PFSK-1 (cell line): ENCODE data around the gene PKD1L1.

Source experiments
- FOXP2 ChIP-seq: optimal IDR thresholded peaks from 2 replicates; pipeline ENCODE3; 2011; ENCODE audit warnings: borderline replicate concordance, control low read depth, inconsistent platforms; ENCODE audit not compliant: insufficient read depth; ENCODE audit errors: extremely low read length, extremely low read depth
- POLR2AphosphoS5 ChIP-seq: IDR thresholded peaks from 2 replicates; pipeline ENCODE4 v1.6.1; 2012; ENCODE audit warnings: low read depth, mild to moderate bottlenecking, control low read depth, low read length, moderate library complexity
- SIN3A ChIP-seq: IDR thresholded peaks from 2 replicates; pipeline ENCODE4 v1.6.1; 2012; ENCODE audit warnings: mild to moderate bottlenecking, low read length, moderate library complexity, borderline replicate concordance; ENCODE audit not compliant: insufficient read depth
- TAF1 ChIP-seq: IDR thresholded peaks from 2 replicates; pipeline ENCODE4 v1.6.1; 2012; ENCODE audit warnings: low read length, control low read depth, borderline replicate concordance; ENCODE audit not compliant: insufficient read depth
- TF ChIP-seq, protein P1 (sequence below), 2 experiments: IDR thresholded peaks; 2 replicates each; pipeline versions ENCODE4 v1.6.1 to v1.8.0; 2011 to 2012; ENCODE audit warnings: low read depth in 2 of 2, low read length in 2 of 2, control low read depth in 1 of 2, inconsistent platforms in 1 of 2, mild to moderate bottlenecking in 1 of 2, moderate library complexity in 1 of 2; ENCODE audit not compliant: insufficient read depth in 1 of 2

PKD1L1 gene

DNA sequence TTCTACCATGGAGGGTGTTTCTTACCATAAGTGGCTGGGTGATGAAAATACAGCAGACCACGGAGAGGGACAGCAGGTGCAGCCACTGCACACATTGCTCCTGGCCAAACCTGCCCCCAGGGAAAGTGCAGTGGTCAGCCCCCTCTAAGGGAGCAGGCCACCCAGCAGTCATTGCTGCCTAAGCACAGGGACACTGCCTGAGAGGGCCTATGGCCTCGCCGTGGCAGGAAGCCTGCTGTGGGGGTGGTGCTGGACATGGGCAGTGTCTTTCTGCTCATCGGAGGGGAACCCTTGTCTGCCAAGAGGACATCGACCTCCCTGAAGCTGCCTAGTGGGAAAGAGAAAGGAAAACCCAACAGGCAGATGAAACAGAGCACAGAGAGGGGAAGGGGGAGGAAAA lies 118.3 kb downstream of the PKD1L1 start:
- TF ChIP-seq, protein P1, sequence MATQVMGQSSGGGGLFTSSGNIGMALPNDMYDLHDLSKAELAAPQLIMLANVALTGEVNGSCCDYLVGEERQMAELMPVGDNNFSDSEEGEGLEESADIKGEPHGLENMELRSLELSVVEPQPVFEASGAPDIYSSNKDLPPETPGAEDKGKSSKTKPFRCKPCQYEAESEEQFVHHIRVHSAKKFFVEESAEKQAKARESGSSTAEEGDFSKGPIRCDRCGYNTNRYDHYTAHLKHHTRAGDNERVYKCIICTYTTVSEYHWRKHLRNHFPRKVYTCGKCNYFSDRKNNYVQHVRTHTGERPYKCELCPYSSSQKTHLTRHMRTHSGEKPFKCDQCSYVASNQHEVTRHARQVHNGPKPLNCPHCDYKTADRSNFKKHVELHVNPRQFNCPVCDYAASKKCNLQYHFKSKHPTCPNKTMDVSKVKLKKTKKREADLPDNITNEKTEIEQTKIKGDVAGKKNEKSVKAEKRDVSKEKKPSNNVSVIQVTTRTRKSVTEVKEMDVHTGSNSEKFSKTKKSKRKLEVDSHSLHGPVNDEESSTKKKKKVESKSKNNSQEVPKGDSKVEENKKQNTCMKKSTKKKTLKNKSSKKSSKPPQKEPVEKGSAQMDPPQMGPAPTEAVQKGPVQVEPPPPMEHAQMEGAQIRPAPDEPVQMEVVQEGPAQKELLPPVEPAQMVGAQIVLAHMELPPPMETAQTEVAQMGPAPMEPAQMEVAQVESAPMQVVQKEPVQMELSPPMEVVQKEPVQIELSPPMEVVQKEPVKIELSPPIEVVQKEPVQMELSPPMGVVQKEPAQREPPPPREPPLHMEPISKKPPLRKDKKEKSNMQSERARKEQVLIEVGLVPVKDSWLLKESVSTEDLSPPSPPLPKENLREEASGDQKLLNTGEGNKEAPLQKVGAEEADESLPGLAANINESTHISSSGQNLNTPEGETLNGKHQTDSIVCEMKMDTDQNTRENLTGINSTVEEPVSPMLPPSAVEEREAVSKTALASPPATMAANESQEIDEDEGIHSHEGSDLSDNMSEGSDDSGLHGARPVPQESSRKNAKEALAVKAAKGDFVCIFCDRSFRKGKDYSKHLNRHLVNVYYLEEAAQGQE (IDR thresholded peaks at IDR 0.05; ENCODE audit: insufficient read depth in 1 of 2, low read depth in 2 of 2, low read length in 2 of 2): no peak
- TF ChIP-seq SIN3A (no peak), FOXP2 (no peak)

DNA sequence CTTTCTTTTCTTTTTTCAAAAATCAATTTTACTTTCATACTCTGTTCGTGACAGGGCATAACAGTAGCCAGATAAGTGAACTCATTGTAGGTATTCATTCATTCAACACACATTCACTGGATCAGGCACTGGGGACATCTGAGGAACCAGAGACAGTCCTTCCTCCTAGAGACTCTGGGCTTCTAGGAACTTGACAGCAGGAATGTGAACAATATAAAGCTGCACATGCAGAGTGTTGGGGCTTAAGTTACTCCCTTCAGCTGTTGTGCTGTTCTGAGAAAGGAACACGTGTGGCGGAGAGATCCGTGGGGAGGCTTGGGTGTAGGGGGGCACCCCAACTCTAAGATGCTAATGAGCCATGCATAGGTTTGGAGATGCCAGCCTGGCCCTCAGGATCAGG lies 120.4 kb downstream of the PKD1L1 start:
- TF ChIP-seq FOXP2: no peak
- no peak for TF ChIP-seq SIN3A
- TF ChIP-seq, protein P1 (IDR thresholded peaks at IDR 0.05; ENCODE audit: insufficient read depth in 1 of 2, low read depth in 2 of 2, low read length in 2 of 2): no peak
- TF ChIP-seq POLR2AphosphoS5: no peak
- no peak for TF ChIP-seq TAF1

DNA sequence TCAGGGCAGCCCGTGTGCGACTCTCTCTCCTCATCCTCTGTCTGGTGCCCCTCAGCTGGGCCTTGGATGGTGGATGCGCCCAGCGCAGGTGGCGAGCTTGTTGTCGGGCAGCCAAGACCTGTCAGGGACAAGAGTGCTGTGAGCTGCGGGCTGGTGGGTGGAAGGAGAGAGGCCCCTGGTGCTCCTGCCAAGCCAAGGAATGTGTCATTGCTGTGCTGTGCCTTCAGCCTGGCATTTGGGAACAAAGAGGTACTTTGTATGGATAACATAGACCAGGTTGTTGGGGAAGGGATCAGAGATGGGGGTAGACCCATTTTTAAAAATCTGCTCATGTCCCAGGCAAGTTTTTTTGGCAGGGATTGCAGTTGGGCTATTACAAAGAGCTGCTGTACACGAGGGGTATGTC lies 120.9 kb downstream of the PKD1L1 start:
- TF ChIP-seq SIN3A: no peak
- TF ChIP-seq TAF1: no peak
- TF ChIP-seq POLR2AphosphoS5: no peak
- TF ChIP-seq FOXP2: no peak
- TF ChIP-seq, protein P1 (IDR thresholded peaks at IDR 0.05; ENCODE audit: insufficient read depth in 1 of 2, low read depth in 2 of 2, low read length in 2 of 2): no peak

DNA sequence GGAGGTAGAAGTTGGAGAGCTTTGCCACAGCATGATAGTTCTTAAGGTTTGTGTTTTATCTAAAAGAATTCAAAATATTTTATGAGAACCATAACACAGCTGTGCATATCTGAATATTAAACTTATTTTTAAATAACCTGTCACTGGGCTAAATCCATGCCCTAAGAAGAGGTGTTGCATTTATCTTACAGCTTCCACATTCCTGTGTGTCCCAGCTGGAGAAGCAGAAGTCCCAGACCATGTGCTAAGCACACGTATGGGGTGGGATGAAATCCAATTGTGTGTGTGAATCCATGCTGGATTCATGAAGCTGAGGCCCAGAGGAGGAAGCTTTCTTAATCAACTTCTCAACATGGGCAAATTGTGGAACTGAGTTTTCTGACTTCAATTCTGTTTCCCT lies 121.5 kb downstream of the PKD1L1 start:
- no peak for TF ChIP-seq FOXP2
- TF ChIP-seq POLR2AphosphoS5: no peak
- TF ChIP-seq TAF1: no peak
- no peak for TF ChIP-seq SIN3A
- TF ChIP-seq, protein P1 (IDR thresholded peaks at IDR 0.05; ENCODE audit: insufficient read depth in 1 of 2, low read depth in 2 of 2, low read length in 2 of 2): no peak

DNA sequence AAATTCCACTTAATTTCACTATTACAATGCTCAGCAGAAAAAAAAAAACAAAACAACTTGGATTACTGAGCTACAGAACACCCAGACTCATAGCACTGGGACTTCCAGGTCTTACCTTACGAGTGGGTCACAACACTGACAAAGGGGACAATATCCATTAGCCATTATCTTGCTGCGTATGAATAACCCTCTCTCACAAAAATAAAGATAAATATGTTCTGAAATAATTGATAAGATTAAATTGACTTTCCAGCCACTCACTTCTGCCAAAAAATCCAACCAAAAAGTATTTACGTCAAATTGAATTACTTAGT lies 128.7 kb downstream of the PKD1L1 start:
- TF ChIP-seq POLR2AphosphoS5: no peak
- TF ChIP-seq FOXP2: no peak
- TF ChIP-seq, protein P1 (IDR thresholded peaks at IDR 0.05; ENCODE audit: insufficient read depth in 1 of 2, low read depth in 2 of 2, low read length in 2 of 2): no peak
- TF ChIP-seq TAF1: no peak
- no peak for TF ChIP-seq SIN3A
